SK-N-SH (cell line): ENCODE measurements around the gene PAAF1. TPM values are rescaled to one million over a fixed set of nuclear protein-coding genes. Genes with fewer than 3 reads are reported as not detected.

Experiments used
- CTCF ChIA-PET: fragments of 300-600, 350-600 bp; formaldehyde crosslinking; extraction: SDS; loops from one replicate; lab custom pipeline; 2021; lab: Yijun Ruan, JAX
- POLR2A ChIA-PET: fragments of 350-600 bp; sonication (Branson Sonifier 250); formaldehyde crosslinking; extraction: SDS; loops from one replicate; lab custom pipeline; 2020; ENCODE audit warnings: antibody characterized with exemption, inconsistent platforms; lab: Yijun Ruan, JAX
- DNase-seq: peaks from one replicate; pipeline ENCODE4 v3.0.0; 2012
- H2AFZ ChIP-seq: fragments of 200-600 bp; sonication (generic); 2 replicates; pipeline ENCODE4 v1.8.1; 2016; ENCODE audit warnings: antibody characterized with exemption, mild to moderate bottlenecking, low read depth
- H3F3A ChIP-seq: fragments of 200-600 bp; sonication (generic); replicated peaks from 2 replicates; pipeline ENCODE3; 2016; ENCODE audit warnings: antibody characterized with exemption, mild to moderate bottlenecking; ENCODE audit not compliant: insufficient read depth
- H3K27ac ChIP-seq, 2 experiments: fragments of 200-500 bp in 1 of 2; fragments of 200-600 bp in 1 of 2; sonication (Bioruptor generic) in 1 of 2; sonication (generic), shearing (Covaris generic) in 1 of 2; 2 replicates each; pipeline versions ENCODE4 v1.5.1 to v1.6.1; 2014 to 2016; ENCODE audit warnings: low read depth in 2 of 2, inconsistent platforms in 1 of 2, low read length in 1 of 2, mild to moderate bottlenecking in 1 of 2, mixed read lengths in 1 of 2
- H3K27me3 ChIP-seq: fragments of 200-600 bp; sonication (generic), shearing (Covaris generic); 2 replicates; pipeline ENCODE4 v1.6.1; 2016; ENCODE audit warnings: mixed run types; ENCODE audit not compliant: insufficient read depth
- H3K36me3 ChIP-seq, 2 experiments: fragments of 200-500 bp in 1 of 2; fragments of 200-600 bp in 1 of 2; sonication (Bioruptor generic) in 1 of 2; sonication (generic) in 1 of 2; replicated peaks in 1 of 2; 2 replicates each; pipeline versions ENCODE3 to v1.5.1; 2014 to 2016; ENCODE audit warnings: low read length in 1 of 2, mild to moderate bottlenecking in 1 of 2; ENCODE audit not compliant: insufficient read depth in 2 of 2, control insufficient read depth in 1 of 2
- H3K4me1 ChIP-seq, 2 experiments: fragments of 200-500 bp in 1 of 2; fragments of 200-600 bp in 1 of 2; sonication (Bioruptor generic) in 1 of 2; sonication (generic), shearing (Covaris generic) in 1 of 2; 2 replicates each; pipeline versions ENCODE4 v1.5.1 to v1.6.1; 2014 to 2016; ENCODE audit warnings: low read depth in 1 of 2, low read length in 1 of 2, mixed run types in 1 of 2; ENCODE audit not compliant: insufficient read depth in 2 of 2, control insufficient read depth in 1 of 2
- H3K4me2 ChIP-seq: fragments of 200-600 bp; sonication (generic), shearing (Covaris generic); 2 replicates; pipeline ENCODE4 v1.6.1; 2017; ENCODE audit warnings: mixed run types
- H3K4me3 ChIP-seq, 2 experiments: fragments of 200-500 bp in 1 of 2; fragments of 200-600 bp in 1 of 2; sonication (Bioruptor generic) in 1 of 2; sonication (generic), shearing (Covaris generic) in 1 of 2; 2 replicates each; pipeline versions ENCODE4 v1.5.1 to v1.8.1; 2014 to 2016; ENCODE audit warnings: low read depth in 2 of 2, inconsistent platforms in 1 of 2, low read length in 1 of 2, mild to moderate bottlenecking in 1 of 2, mixed read lengths in 1 of 2, moderate library complexity in 1 of 2
- H3K79me2 ChIP-seq: fragments of 200-600 bp; sonication (generic); 2 replicates; pipeline ENCODE4 v1.8.1; 2017; ENCODE audit warnings: mild to moderate bottlenecking; ENCODE audit not compliant: insufficient read depth
- H3K9ac ChIP-seq: fragments of 200-600 bp; sonication (generic); 2 replicates; pipeline ENCODE4 v1.6.1; 2017; ENCODE audit warnings: mixed run types
- H3K9me2 ChIP-seq: fragments of 200-600 bp; sonication (generic); 2 replicates; pipeline ENCODE4 v1.6.1; 2017; ENCODE audit warnings: mixed run types
- H3K9me3 ChIP-seq: fragments of 200-600 bp; sonication (generic); 2 replicates; pipeline ENCODE4 v1.6.1; 2017; ENCODE audit warnings: mixed run types, mild to moderate bottlenecking, moderate library complexity
- H4K20me1 ChIP-seq: fragments of 200-600 bp; sonication (generic); 2 replicates; pipeline ENCODE4 v1.6.1; 2017; ENCODE audit warnings: mild to moderate bottlenecking, mixed run types; ENCODE audit not compliant: insufficient read depth
- CHD2 ChIP-seq: fragments of 150-350 bp; IDR thresholded peaks from 2 replicates; pipeline ENCODE4 v1.6.1; 2018; ENCODE audit warnings: low read length; ENCODE audit not compliant: partially characterized antibody
- CTCF ChIP-seq: fragments of 200-600 bp; sonication (generic); IDR thresholded peaks from 2 replicates; pipeline ENCODE4 v1.6.1; 2017; ENCODE audit warnings: antibody characterized with exemption, mild to moderate bottlenecking, moderate library complexity
- ELF1 ChIP-seq: IDR thresholded peaks from 2 replicates; pipeline ENCODE4 v1.4.0; 2012
- EP300 ChIP-seq, 2 experiments: IDR thresholded peaks; 2 replicates each; pipeline versions ENCODE4 v1.4.0 to v1.6.1; 2012; ENCODE audit warnings: borderline replicate concordance in 1 of 2, low read depth in 1 of 2, low read length in 1 of 2
- EZH2phosphoT487 ChIP-seq: fragments of 200-600 bp; sonication (generic); IDR thresholded peaks from 2 replicates; pipeline ENCODE4 v1.6.1; 2017; ENCODE audit warnings: low read depth, mixed run types, mild to moderate bottlenecking, antibody characterized with exemption, moderate library complexity, borderline replicate concordance
- FOSL2 ChIP-seq: IDR thresholded peaks from 2 replicates; pipeline ENCODE4 v1.4.0; 2012; ENCODE audit warnings: low read depth, mild to moderate bottlenecking, moderate library complexity, borderline replicate concordance
- FOXJ3 ChIP-seq: sonication (generic); formaldehyde crosslinking; IDR thresholded peaks from 2 replicates; pipeline ENCODE4 v1.5.1; 2020; ENCODE audit warnings: mild to moderate bottlenecking, missing genetic modification reagents
- FOXM1 ChIP-seq: IDR thresholded peaks from 2 replicates; pipeline ENCODE4 v1.4.0; 2012; ENCODE audit warnings: low read depth, mild to moderate bottlenecking
- GATA2 ChIP-seq: sonication (generic); formaldehyde crosslinking; IDR thresholded peaks from 2 replicates; pipeline ENCODE4 v1.5.0; 2020; ENCODE audit warnings: mild to moderate bottlenecking, missing genetic modification reagents
- IRF3 ChIP-seq: fragments of 150-350 bp; IDR thresholded peaks from 2 replicates; pipeline ENCODE4 v1.6.1; 2016; ENCODE audit warnings: mild to moderate bottlenecking, low read depth, low read length
- JUND ChIP-seq: IDR thresholded peaks from 2 replicates; pipeline ENCODE4 v1.4.0; 2012
- RFX5 ChIP-seq: IDR thresholded peaks from 2 replicates; pipeline ENCODE4 v1.6.1; 2012; ENCODE audit warnings: mild to moderate bottlenecking, improper control_type of control experiment, low read length
- RXRA ChIP-seq: IDR thresholded peaks from 2 replicates; pipeline ENCODE4 v1.4.0; 2012; ENCODE audit warnings: low read depth, mild to moderate bottlenecking, borderline replicate concordance
- TEAD4 ChIP-seq: IDR thresholded peaks from 2 replicates; pipeline ENCODE4 v1.4.0; 2012; ENCODE audit warnings: mild to moderate bottlenecking, borderline replicate concordance; ENCODE audit not compliant: insufficient read depth
- YY1 ChIP-seq: IDR thresholded peaks from 2 replicates; pipeline ENCODE4 v1.4.0; 2012; ENCODE audit warnings: low read depth, mild to moderate bottlenecking
- WGBS: methylation state at CpG from one replicate; pipeline ENCODE4 v1.1.6; 2017; ENCODE audit warnings: low lambda C conversion rate; 5-methylcytosine and 5-hydroxymethylcytosine counted together
- polyA plus RNA-seq, 3 experiments: library from polyadenylated mRNA; depleted of rRNA; stranded (reverse); fragments of >200 nt; gene quantifications; 2 replicates each; pipeline ENCODE4 v1.2.3, GENCODE V29; 2012
- TF ChIP-seq, protein P1 (sequence below): IDR thresholded peaks from 2 replicates; pipeline ENCODE4 v1.6.1; 2012; ENCODE audit warnings: mild to moderate bottlenecking, low read depth, low read length, moderate library complexity
- TF ChIP-seq, protein P2 (sequence below): IDR thresholded peaks from 2 replicates; pipeline ENCODE4 v1.4.0; 2012; ENCODE audit warnings: low read depth, borderline replicate concordance

Gene PAAF1
- polyA plus RNA-seq, 1 of the 3 experiments (the other 2 are of a cell fraction), result 23.2 TPM

DNA sequence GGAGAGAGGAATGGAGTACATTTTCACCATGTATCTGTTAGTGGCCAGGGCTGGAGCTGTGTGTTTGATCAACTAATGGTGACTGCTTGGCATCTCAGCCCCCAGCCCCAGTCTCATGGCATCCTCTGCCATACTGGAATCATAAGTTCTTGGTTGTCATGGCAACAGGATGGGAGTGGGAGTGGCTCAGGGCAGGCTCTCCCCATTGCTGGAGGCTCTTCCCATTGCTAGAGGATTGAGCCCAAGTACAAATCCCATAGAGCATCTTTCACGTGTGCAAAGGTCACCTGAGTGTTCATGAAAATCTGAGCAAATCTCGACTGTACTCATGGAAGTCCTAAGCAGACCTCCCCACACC lies 88.9 kb downstream of the PAAF1 start:
- H3K9ac ChIP-seq, result no peak overlapping the region
- ChIA-PET POLR2A (no interaction called here), CTCF (interaction anchor here (1.2 to 1.5 kb wide), 4 partner anchors 9 to 605 kb away, joined by 3 to 4 read pairs (median 3); partner anchors contain the start of genes C2CD3, PPME1 and UCP2)
- H3K36me3 ChIP-seq, result no peaks in the 10 kb centered on the region
- no peaks in the 10 kb centered on the region for H3F3A ChIP-seq
- no peak overlapping the region for H3K4me2 ChIP-seq
- H3K4me1 ChIP-seq, result peaks cover 5 to 8% of the 10 kb centered on the region in 2 experiments; a peak in 2 of 4 replicates
- no peaks in the 10 kb centered on the region for H3K79me2 ChIP-seq
- no peaks in the 10 kb centered on the region for H3K27me3 ChIP-seq
- no peak overlapping the region for H2AFZ ChIP-seq
- no peak overlapping the region for H3K27ac ChIP-seq
- no peak for TF ChIP-seq ELF1
- no peak for TF ChIP-seq JUND
- no peak for TF ChIP-seq GATA2
- TF ChIP-seq IRF3, result no peak
- no peak for TF ChIP-seq FOXJ3 (CRISPR knock-in tag)
- TF ChIP-seq TEAD4, result no peak
- TF ChIP-seq RFX5, result no peak
- TF ChIP-seq, protein P1, sequence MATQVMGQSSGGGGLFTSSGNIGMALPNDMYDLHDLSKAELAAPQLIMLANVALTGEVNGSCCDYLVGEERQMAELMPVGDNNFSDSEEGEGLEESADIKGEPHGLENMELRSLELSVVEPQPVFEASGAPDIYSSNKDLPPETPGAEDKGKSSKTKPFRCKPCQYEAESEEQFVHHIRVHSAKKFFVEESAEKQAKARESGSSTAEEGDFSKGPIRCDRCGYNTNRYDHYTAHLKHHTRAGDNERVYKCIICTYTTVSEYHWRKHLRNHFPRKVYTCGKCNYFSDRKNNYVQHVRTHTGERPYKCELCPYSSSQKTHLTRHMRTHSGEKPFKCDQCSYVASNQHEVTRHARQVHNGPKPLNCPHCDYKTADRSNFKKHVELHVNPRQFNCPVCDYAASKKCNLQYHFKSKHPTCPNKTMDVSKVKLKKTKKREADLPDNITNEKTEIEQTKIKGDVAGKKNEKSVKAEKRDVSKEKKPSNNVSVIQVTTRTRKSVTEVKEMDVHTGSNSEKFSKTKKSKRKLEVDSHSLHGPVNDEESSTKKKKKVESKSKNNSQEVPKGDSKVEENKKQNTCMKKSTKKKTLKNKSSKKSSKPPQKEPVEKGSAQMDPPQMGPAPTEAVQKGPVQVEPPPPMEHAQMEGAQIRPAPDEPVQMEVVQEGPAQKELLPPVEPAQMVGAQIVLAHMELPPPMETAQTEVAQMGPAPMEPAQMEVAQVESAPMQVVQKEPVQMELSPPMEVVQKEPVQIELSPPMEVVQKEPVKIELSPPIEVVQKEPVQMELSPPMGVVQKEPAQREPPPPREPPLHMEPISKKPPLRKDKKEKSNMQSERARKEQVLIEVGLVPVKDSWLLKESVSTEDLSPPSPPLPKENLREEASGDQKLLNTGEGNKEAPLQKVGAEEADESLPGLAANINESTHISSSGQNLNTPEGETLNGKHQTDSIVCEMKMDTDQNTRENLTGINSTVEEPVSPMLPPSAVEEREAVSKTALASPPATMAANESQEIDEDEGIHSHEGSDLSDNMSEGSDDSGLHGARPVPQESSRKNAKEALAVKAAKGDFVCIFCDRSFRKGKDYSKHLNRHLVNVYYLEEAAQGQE, result no peak
- no peak for TF ChIP-seq CTCF
- no peak for TF ChIP-seq FOSL2
- TF ChIP-seq FOXM1, result no peak
- TF ChIP-seq EZH2phosphoT487, result no peak
- no peak for TF ChIP-seq RXRA
- TF ChIP-seq CHD2, result no peak
- TF ChIP-seq, protein P2, sequence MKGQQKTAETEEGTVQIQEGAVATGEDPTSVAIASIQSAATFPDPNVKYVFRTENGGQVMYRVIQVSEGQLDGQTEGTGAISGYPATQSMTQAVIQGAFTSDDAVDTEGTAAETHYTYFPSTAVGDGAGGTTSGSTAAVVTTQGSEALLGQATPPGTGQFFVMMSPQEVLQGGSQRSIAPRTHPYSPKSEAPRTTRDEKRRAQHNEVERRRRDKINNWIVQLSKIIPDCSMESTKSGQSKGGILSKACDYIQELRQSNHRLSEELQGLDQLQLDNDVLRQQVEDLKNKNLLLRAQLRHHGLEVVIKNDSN, result no peak
- TF ChIP-seq EP300 (IDR thresholded peaks at IDR 0.05; ENCODE audit: borderline replicate concordance in 1 of 2, low read depth in 1 of 2, low read length in 1 of 2), result no peak
- no peak for TF ChIP-seq YY1
- no peak for DNase-seq
- H3K9me3 ChIP-seq, result no peaks in the 10 kb centered on the region
- no peaks in the 10 kb centered on the region for H3K9me2 ChIP-seq
- no peak overlapping the region for H3K4me3 ChIP-seq
- no CpG with 5 or more reads among the region's 2 CpGs for WGBS
- H4K20me1 ChIP-seq, result no peaks in the 10 kb centered on the region
